Lower leg skin (tissue), 4 donors: ENCODE data around the gene DMXL2. TPM values are rescaled to one million over a fixed set of nuclear protein-coding genes. Genes with fewer than 3 reads are reported as not detected.

Experiments used
- DNase-seq, 2 donors: peaks; one replicate each; pipeline ENCODE4 v3.0.0-alpha.2; 2019; ENCODE audit warnings: low spot score in 2 of 2
- H3K4me3 ChIP-seq: fragments of 200-600 bp; sonication (generic); 2 replicates; pipeline ENCODE4 v1.5.1; 2017; ENCODE audit warnings: mild to moderate bottlenecking, low read depth; ENCODE audit not compliant: poor library complexity, severe bottlenecking
- CTCF ChIP-seq, 3 donors: fragments of 450-650 bp; IDR thresholded peaks; one replicate each; pipeline ENCODE4 v1.5.1; 2016; ENCODE audit warnings: antibody characterized with exemption in 3 of 3, mild to moderate bottlenecking in 3 of 3, moderate library complexity in 2 of 3
- POLR2A ChIP-seq, 2 donors: fragments of 450-650 bp; IDR thresholded peaks; one replicate each; pipeline ENCODE4 v1.6.1; 2016 to 2017; ENCODE audit warnings: antibody characterized with exemption in 2 of 2, mild to moderate bottlenecking in 1 of 2, moderate library complexity in 1 of 2
- WGBS, 2 donors: methylation state at CpG; one replicate each; pipeline ENCODE4 v1.1.5; 2018; 5-methylcytosine and 5-hydroxymethylcytosine counted together
- intact Hi-C: fragments of 100-400 bp; cut with DNase I; formaldehyde crosslinking; loops from one replicate; pipeline ENCODE4 v1.15.0; 2023; ENCODE audit warnings: low total_unique reads
- total RNA-seq, 4 donors: library from RNA; depleted of rRNA; stranded (reverse); fragments of >200 nt; gene quantifications; one replicate each; pipeline ENCODE4 v1.1.0, GENCODE V29; 2016

The DMXL2 gene
- total RNA-seq, 4 donors from 2014 or later = 4.0 to 10.5 (median 6.6) TPM

GRCh38 chr15:51624022-51624421, 1.5 kb upstream of the DMXL2 start:
- no peak for DNase-seq
- H3K4me3 ChIP-seq = no peak overlapping the region
- 66 to 68% methylated on average over 4 of the region's 4 CpGs for WGBS, 2 donors
- intact Hi-C loops = no loop called here
- TF ChIP-seq POLR2A (IDR thresholded peaks at IDR 0.05) (no peak), CTCF (IDR thresholded peaks at IDR 0.05) (no peak)

GRCh38 chr15:51623386-51623938, 891 bp upstream of the DMXL2 start:
- intact Hi-C loops = no loop called here
- WGBS, 2 donors = 16 to 20% methylated on average over 8 of the region's 8 CpGs
- TF ChIP-seq POLR2A (IDR thresholded peaks at IDR 0.05) (no peak), CTCF (IDR thresholded peaks at IDR 0.05) (no peak)
- H3K4me3 ChIP-seq = peak overlapping the region; percentile 73
- no peak for DNase-seq

GRCh38 chr15:51621936-51622603, 501 bp downstream of the DMXL2 start:
- 0 to 1% methylated on average over 22 to 44 of the region's 44 CpGs for WGBS, 2 donors
- TF ChIP-seq POLR2A (IDR thresholded peaks at IDR 0.05) = no peak
- peak; percentile 17 to 89 for DNase-seq
- intact Hi-C loops = no loop called here
- peak overlapping the region; percentile 73 for H3K4me3 ChIP-seq

- 43 to 44% methylated on average over 6 of the region's 6 CpGs for WGBS, 2 donors
- no peak for DNase-seq
- TF ChIP-seq CTCF (IDR thresholded peaks at IDR 0.05) (no peak), POLR2A (IDR thresholded peaks at IDR 0.05) (no peak)
- H3K4me3 ChIP-seq = no peak overlapping the region
- intact Hi-C loops = no loop called here
Observed at GRCh38 chr15:51621155-51621765, 1.3 kb downstream of the DMXL2 start.

GRCh38 chr15:51620641-51621040, 1.9 kb downstream of the DMXL2 start:
- intact Hi-C loops = no loop called here
- no peak overlapping the region for H3K4me3 ChIP-seq

More at GRCh38 chr15:51620641-51621040, 1.9 kb downstream of the DMXL2 start:
- 77 to 84% methylated on average over 4 of the region's 4 CpGs for WGBS, 2 donors
- no peak for DNase-seq
- TF ChIP-seq CTCF (IDR thresholded peaks at IDR 0.05) (no peak), POLR2A (IDR thresholded peaks at IDR 0.05) (no peak)
